Vagina (tissue), 2 donors: ENCODE data around the gene ABHD12B.

Source experiments
- POLR2A ChIP-seq, 2 donors: fragments of 450-650 bp; IDR thresholded peaks; one replicate each; pipeline ENCODE4 v1.6.1; 2017; ENCODE audit warnings: antibody characterized with exemption in 2 of 2, mild to moderate bottlenecking in 2 of 2, moderate library complexity in 2 of 2
- TF ChIP-seq, protein P1 (sequence below), 3 experiments: fragments of 450-650 bp in 2 of 3; fragments of 200-600 bp in 1 of 3; sonication (generic) in 1 of 3; IDR thresholded peaks; one replicate each; pipeline ENCODE4 v1.5.1; 2017 to 2019; ENCODE audit warnings: antibody characterized with exemption in 3 of 3, mild to moderate bottlenecking in 2 of 3, moderate library complexity in 2 of 3

DNA sequence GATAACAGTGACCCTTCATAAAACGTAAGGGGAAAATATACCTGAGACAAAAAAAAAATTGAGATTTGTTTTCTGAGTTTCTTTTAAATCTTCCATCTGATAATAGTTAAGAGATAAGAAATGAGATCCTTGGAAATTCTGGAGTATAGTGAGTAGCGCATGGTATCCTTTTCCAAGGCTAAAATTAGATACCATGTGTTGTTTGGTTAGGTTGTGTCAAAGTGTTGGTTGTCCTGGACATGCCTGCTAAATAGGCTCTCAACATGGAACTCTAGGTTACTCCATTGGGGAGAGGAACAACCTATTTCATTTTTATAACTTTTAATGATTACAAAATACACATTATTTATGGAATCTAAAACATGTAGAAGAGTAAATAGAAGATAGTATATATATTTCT lies 57.7 kb downstream of the ABHD12B start:
- TF ChIP-seq POLR2A (IDR thresholded peaks at IDR 0.05), result no peak
- TF ChIP-seq, protein P1, sequence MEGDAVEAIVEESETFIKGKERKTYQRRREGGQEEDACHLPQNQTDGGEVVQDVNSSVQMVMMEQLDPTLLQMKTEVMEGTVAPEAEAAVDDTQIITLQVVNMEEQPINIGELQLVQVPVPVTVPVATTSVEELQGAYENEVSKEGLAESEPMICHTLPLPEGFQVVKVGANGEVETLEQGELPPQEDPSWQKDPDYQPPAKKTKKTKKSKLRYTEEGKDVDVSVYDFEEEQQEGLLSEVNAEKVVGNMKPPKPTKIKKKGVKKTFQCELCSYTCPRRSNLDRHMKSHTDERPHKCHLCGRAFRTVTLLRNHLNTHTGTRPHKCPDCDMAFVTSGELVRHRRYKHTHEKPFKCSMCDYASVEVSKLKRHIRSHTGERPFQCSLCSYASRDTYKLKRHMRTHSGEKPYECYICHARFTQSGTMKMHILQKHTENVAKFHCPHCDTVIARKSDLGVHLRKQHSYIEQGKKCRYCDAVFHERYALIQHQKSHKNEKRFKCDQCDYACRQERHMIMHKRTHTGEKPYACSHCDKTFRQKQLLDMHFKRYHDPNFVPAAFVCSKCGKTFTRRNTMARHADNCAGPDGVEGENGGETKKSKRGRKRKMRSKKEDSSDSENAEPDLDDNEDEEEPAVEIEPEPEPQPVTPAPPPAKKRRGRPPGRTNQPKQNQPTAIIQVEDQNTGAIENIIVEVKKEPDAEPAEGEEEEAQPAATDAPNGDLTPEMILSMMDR (IDR thresholded peaks at IDR 0.05), result no peak
